ENCODE results near the gene PSMC5. TPM values are rescaled to one million over a fixed set of nuclear protein-coding genes. Genes with fewer than 3 reads are reported as not detected.
A peak's percentile ranks its signal among the peaks of the same experiment; 100 is the strongest.

PSMC5 gene
- total and polyA plus RNA-seq, 9 of the 15 experiments (the other 6 are each of a cell fraction or from before 2014, with no cell fraction given), result 89.2 to 393 (median 161) TPM

DNA sequence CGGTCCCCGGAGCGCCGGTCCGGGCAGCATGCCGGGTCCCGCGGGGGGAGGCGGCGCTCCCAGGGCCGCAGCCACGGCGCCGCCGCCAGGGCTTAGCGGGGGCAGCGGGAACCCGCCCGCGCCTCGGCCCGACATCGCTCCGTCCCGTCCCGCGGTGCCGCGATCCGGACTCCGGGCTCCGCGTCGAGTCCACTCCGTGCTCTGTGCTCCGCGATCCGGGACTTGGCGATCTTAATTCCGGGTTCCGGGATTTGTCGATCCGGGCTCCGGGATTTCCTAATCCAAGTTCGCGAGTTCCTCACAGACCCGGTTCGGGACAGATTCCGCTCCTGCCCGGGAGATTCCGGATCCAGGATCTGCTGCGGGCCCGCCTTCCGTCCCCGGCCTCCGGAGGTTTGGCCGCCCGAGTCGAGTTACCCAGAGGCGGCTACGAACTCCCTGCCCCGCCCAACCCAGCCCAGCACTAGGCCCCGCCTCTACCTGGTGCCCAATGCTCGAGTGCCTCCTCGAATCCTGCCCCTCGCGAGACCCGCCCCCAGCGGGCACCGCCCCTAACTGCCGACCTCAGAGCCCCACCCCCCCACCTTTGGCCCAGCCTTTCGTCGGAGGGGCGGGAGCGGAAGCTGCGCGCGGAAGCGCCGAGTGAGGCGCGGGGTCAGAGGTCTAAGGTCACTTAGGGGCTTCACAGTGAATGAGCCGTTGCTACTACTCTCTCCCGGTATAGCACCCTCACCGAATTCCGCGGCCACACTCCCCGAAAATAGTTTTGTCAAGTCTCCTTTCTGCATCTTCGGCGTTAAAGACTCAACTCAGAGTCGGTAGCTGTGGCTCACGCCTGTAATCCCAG lies 15.5 kb downstream of the PSMC5 start, which contains the start of gene SMARCD2 (continued):
- TF ChIP-seq, protein P1, sequence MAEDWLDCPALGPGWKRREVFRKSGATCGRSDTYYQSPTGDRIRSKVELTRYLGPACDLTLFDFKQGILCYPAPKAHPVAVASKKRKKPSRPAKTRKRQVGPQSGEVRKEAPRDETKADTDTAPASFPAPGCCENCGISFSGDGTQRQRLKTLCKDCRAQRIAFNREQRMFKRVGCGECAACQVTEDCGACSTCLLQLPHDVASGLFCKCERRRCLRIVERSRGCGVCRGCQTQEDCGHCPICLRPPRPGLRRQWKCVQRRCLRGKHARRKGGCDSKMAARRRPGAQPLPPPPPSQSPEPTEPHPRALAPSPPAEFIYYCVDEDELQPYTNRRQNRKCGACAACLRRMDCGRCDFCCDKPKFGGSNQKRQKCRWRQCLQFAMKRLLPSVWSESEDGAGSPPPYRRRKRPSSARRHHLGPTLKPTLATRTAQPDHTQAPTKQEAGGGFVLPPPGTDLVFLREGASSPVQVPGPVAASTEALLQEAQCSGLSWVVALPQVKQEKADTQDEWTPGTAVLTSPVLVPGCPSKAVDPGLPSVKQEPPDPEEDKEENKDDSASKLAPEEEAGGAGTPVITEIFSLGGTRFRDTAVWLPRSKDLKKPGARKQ (CRISPR knock-in tag; IDR thresholded peaks at IDR 0.05), result no peak
- TF ChIP-seq CHD1 (IDR thresholded peaks at IDR 0.05; ENCODE audit: low read length) (no peak), CAMTA2 (CRISPR knock-in tag; conservative IDR thresholded peaks at IDR 0.05) (no peak), YBX1 (IDR thresholded peaks at IDR 0.05) (no peak), ZNF217 (CRISPR knock-in tag; IDR thresholded peaks at IDR 0.05) (no peak), ADNP (tag; IDR thresholded peaks at IDR 0.05) (no peak), NFRKB (IDR thresholded peaks at IDR 0.05; ENCODE audit: low read depth) (peak; percentile 36; the same call in 1 of the 2 replicates), POLR2AphosphoS2 (IDR thresholded peaks at IDR 0.05; ENCODE audit: low read length) (no peak), RUNX1 (IDR thresholded peaks at IDR 0.05; ENCODE audit: low read depth) (0 out of 2 replicates have a peak, but pooled peaks have one; percentile 68), HNRNPH1 (optimal IDR thresholded peaks at IDR 0.05; ENCODE audit: low read depth, low read length) (no peak)
- TF ChIP-seq, protein P2, sequence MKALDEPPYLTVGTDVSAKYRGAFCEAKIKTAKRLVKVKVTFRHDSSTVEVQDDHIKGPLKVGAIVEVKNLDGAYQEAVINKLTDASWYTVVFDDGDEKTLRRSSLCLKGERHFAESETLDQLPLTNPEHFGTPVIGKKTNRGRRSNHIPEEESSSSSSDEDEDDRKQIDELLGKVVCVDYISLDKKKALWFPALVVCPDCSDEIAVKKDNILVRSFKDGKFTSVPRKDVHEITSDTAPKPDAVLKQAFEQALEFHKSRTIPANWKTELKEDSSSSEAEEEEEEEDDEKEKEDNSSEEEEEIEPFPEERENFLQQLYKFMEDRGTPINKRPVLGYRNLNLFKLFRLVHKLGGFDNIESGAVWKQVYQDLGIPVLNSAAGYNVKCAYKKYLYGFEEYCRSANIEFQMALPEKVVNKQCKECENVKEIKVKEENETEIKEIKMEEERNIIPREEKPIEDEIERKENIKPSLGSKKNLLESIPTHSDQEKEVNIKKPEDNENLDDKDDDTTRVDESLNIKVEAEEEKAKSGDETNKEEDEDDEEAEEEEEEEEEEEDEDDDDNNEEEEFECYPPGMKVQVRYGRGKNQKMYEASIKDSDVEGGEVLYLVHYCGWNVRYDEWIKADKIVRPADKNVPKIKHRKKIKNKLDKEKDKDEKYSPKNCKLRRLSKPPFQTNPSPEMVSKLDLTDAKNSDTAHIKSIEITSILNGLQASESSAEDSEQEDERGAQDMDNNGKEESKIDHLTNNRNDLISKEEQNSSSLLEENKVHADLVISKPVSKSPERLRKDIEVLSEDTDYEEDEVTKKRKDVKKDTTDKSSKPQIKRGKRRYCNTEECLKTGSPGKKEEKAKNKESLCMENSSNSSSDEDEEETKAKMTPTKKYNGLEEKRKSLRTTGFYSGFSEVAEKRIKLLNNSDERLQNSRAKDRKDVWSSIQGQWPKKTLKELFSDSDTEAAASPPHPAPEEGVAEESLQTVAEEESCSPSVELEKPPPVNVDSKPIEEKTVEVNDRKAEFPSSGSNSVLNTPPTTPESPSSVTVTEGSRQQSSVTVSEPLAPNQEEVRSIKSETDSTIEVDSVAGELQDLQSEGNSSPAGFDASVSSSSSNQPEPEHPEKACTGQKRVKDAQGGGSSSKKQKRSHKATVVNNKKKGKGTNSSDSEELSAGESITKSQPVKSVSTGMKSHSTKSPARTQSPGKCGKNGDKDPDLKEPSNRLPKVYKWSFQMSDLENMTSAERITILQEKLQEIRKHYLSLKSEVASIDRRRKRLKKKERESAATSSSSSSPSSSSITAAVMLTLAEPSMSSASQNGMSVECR (CRISPR knock-in tag; IDR thresholded peaks at IDR 0.05), result peak; percentile 91
- TF ChIP-seq, protein P3, sequence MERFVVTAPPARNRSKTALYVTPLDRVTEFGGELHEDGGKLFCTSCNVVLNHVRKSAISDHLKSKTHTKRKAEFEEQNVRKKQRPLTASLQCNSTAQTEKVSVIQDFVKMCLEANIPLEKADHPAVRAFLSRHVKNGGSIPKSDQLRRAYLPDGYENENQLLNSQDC (CRISPR knock-in tag; IDR thresholded peaks at IDR 0.05), result peak; percentile 51; the same call in 1 of the 2 replicates
- TF ChIP-seq, protein P4, sequence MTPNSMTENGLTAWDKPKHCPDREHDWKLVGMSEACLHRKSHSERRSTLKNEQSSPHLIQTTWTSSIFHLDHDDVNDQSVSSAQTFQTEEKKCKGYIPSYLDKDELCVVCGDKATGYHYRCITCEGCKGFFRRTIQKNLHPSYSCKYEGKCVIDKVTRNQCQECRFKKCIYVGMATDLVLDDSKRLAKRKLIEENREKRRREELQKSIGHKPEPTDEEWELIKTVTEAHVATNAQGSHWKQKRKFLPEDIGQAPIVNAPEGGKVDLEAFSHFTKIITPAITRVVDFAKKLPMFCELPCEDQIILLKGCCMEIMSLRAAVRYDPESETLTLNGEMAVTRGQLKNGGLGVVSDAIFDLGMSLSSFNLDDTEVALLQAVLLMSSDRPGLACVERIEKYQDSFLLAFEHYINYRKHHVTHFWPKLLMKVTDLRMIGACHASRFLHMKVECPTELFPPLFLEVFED (CRISPR knock-in tag; conservative IDR thresholded peaks at IDR 0.05), result 0 out of 2 replicates have a peak, but pooled peaks have one; percentile 14
- TF ChIP-seq, protein P5, sequence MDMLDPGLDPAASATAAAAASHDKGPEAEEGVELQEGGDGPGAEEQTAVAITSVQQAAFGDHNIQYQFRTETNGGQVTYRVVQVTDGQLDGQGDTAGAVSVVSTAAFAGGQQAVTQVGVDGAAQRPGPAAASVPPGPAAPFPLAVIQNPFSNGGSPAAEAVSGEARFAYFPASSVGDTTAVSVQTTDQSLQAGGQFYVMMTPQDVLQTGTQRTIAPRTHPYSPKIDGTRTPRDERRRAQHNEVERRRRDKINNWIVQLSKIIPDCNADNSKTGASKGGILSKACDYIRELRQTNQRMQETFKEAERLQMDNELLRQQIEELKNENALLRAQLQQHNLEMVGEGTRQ (CRISPR knock-in tag; IDR thresholded peaks at IDR 0.05), result no peak
- TF ChIP-seq, protein P6, sequence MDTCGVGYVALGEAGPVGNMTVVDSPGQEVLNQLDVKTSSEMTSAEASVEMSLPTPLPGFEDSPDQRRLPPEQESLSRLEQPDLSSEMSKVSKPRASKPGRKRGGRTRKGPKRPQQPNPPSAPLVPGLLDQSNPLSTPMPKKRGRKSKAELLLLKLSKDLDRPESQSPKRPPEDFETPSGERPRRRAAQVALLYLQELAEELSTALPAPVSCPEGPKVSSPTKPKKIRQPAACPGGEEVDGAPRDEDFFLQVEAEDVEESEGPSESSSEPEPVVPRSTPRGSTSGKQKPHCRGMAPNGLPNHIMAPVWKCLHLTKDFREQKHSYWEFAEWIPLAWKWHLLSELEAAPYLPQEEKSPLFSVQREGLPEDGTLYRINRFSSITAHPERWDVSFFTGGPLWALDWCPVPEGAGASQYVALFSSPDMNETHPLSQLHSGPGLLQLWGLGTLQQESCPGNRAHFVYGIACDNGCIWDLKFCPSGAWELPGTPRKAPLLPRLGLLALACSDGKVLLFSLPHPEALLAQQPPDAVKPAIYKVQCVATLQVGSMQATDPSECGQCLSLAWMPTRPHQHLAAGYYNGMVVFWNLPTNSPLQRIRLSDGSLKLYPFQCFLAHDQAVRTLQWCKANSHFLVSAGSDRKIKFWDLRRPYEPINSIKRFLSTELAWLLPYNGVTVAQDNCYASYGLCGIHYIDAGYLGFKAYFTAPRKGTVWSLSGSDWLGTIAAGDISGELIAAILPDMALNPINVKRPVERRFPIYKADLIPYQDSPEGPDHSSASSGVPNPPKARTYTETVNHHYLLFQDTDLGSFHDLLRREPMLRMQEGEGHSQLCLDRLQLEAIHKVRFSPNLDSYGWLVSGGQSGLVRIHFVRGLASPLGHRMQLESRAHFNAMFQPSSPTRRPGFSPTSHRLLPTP (IDR thresholded peaks at IDR 0.05; ENCODE audit: borderline replicate concordance, extremely low read depth, insufficient read length), result no peak

Measured in K562 (cell line).